Muscle layer of duodenum (tissue), 2 donors: ENCODE data around the gene CGNL1.

Experiments
- H3K27ac ChIP-seq: one replicate; pipeline ENCODE4 v1.7.0; 2013; ENCODE audit warnings: mild to moderate bottlenecking, low read length
- H3K27me3 ChIP-seq: one replicate; pipeline ENCODE4 v1.7.0; 2013; ENCODE audit warnings: low read depth, mild to moderate bottlenecking, control low read depth, low read length
- H3K36me3 ChIP-seq, 2 donors: one replicate each; pipeline ENCODE4 v1.7.0; 2013; ENCODE audit warnings: low read length in 2 of 2, control low read depth in 1 of 2, mild to moderate bottlenecking in 1 of 2; ENCODE audit not compliant: insufficient read depth in 2 of 2, control insufficient read depth in 1 of 2
- H3K4me1 ChIP-seq, 2 donors: one replicate each; pipeline ENCODE4 v1.7.0; 2013; ENCODE audit warnings: low read length in 2 of 2, mild to moderate bottlenecking in 2 of 2, control low read depth in 1 of 2, moderate library complexity in 1 of 2; ENCODE audit not compliant: insufficient read depth in 2 of 2, control insufficient read depth in 1 of 2
- H3K4me3 ChIP-seq, 2 donors: one replicate each; pipeline ENCODE4 v1.7.0; 2013; ENCODE audit warnings: low read length in 2 of 2, low read depth in 1 of 2, mild to moderate bottlenecking in 1 of 2
- H3K9me3 ChIP-seq, 2 donors: one replicate each; pipeline ENCODE4 v1.7.0; 2013; ENCODE audit warnings: low read length in 2 of 2, control low read depth in 1 of 2, mild to moderate bottlenecking in 1 of 2; ENCODE audit not compliant: control insufficient read depth in 1 of 2
- donor health status: healthy.

CGNL1 gene

DNA sequence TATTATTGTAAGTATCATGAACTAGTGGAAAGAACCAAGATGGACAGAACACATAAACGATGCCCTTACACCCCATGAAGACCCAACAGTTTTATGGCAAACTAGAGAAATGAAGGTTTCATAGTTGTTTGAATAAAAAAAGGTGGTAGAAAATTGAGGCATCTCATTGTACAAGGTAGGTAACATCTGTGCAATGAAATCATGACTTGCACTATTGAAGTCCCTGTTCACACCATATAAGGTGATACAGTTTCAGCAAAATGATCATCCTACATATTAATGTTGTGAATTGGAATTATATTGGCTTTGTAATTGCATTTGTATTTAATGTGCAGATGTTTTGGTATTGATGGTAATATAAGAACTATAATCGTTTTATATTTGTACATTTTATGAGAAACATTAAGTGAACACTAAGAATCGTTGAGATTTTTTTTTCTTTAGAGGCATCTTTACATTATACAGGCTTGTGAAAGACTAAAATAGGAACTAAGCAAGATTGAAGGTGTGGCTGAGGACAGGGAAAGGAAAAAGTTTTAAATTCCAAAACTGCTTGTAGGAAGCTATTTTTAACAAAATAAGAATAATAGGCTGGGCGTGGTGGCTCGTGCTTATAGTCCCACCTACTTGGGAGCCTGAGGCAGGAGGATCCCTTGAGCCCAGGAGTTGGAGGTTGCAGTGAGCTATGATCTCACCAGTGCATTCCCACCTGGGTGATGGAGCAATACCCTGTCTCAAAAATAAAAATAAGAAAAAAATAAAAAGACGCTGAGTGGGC, 48.5 kb downstream of the CGNL1 start:
- Histone ChIP-seq H3K36me3 (no peaks in the 10 kb centered on the region), H3K4me3 (no peak overlapping the region), H3K4me1 (peaks cover 3 to 5% of the 10 kb centered on the region in 2 donors), H3K27ac (no peak overlapping the region), H3K9me3 (no peaks in the 10 kb centered on the region), H3K27me3 (no peaks in the 10 kb centered on the region)

DNA sequence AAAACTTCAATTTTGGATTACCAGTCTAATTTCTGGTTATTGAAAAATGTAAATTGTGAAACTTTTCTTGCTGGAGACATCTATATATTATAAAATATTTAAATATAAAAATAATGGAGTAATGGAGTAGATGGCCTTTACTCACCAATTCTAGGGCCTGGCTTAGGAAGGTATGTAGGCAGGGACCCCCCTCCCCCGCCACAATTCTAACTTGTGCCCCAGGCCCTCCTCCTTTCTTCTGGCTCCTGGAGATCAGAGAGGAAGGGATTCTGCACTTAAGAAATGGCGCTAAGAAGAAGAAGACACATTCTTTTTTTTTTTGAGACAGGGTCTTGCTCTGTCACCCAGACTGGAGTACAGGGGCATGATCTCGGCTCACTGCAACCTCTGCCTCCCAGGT, 49.5 kb downstream of the CGNL1 start:
- no peak overlapping the region for H3K4me3 ChIP-seq
- H3K27ac ChIP-seq: no peak overlapping the region
- H3K36me3 ChIP-seq: no peaks in the 10 kb centered on the region
- no peaks in the 10 kb centered on the region for H3K9me3 ChIP-seq
- H3K27me3 ChIP-seq: no peaks in the 10 kb centered on the region
- H3K4me1 ChIP-seq: peaks cover 3 to 5% of the 10 kb centered on the region in 2 donors

DNA sequence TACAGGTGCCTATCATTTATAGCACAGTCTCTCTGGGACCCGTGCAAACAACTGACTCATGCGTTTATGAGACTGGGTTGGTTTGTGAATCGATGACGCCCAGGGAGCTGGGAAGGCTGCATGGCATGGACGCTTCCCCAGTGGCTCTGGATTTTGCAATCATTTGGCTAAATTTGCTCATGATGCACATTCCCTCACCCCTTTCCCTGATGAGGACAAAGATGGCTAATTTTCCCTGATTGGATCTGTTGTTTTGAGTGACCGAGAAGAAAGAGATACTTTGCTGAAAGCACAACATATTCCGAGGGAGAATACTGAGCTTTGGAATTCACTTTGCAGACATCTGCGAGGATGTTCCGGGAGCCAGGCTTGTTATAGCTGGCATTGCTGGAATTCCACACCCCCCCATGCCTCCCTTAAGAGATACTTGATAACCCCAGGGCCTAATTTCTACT, 51.1 kb downstream of the CGNL1 start:
- Histone ChIP-seq H3K9me3 (no peaks in the 10 kb centered on the region), H3K27me3 (no peaks in the 10 kb centered on the region), H3K4me3 (no peak overlapping the region), H3K36me3 (no peaks in the 10 kb centered on the region), H3K27ac (no peak overlapping the region), H3K4me1 (peaks cover 3 to 5% of the 10 kb centered on the region in 2 donors)

DNA sequence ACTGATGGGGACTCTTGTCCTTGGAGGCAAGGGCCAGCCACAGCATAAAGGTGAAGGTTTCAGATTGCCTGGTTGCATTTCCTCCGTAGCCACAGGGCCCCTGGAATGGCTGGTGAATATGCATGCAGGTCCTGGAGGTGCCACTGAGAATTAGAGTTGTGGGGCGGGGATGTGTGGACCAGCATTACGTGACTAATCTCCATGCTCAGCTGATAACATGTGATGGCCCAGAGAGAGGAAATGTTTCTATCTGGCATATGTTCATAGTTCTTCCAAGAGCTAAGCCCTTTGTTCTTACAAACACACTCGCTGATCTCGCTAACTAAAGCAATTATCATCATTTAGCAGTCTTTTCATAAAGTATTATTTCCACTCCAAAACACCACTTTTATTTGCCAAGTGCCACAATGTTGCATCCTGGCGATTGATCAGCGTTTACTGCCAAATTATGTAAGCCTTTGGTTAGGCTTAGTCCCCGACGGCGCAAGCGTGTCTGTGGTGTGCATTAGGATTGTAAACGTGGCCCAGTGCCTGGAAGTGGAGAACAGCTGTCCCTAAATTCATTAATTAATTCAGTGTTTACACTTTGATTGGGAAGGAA, 55.9 kb downstream of the CGNL1 start:
- Histone ChIP-seq H3K36me3 (no peaks in the 10 kb centered on the region), H3K27ac (no peak overlapping the region), H3K4me1 (peaks cover 2% of the 10 kb centered on the region in 2 donors), H3K9me3 (no peaks in the 10 kb centered on the region), H3K4me3 (no peak overlapping the region), H3K27me3 (no peaks in the 10 kb centered on the region)

DNA sequence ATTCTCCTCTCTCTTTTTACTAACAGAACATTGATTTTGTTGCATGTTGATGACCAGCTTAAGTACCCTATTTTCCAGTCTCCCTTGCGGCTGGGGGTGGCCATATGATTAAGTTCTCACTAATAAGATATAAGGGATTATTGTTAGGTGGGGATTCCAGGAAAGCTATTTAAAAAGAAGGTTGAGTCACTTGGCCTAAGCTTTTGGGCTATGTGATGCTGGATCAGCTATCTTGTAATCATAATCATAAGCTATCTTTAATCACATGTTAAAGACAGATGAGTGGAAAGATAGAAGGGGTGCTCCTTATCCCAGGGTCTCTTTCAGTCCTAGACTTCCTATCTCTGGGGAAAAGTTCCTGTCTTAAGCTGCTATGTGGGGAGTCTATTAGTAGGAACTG, 59.9 kb downstream of the CGNL1 start:
- no peak overlapping the region for H3K27ac ChIP-seq
- H3K4me1 ChIP-seq: no peaks in the 10 kb centered on the region
- H3K36me3 ChIP-seq: no peaks in the 10 kb centered on the region
- H3K27me3 ChIP-seq: no peaks in the 10 kb centered on the region
- H3K4me3 ChIP-seq: no peak overlapping the region
- no peaks in the 10 kb centered on the region for H3K9me3 ChIP-seq

DNA sequence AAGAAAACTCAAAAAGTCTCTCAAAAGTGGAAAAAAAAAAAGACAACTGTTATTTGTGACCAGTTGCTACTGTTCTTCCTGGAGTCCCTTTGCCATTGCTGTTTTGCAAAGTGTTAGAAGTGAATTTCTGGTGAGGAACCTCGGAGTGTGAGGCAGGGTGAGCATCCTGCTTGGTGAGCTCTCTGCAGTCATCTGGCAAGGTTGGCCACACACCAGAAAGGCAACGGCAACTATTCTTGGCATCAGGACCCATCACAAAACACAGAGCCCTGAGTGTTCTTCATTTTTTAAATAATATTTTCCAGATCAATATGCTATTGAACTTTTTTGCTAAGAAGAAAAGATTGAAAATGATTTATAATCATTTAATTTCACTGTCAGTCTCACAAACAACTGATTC, 60.7 kb downstream of the CGNL1 start:
- H3K9me3 ChIP-seq: no peaks in the 10 kb centered on the region
- no peaks in the 10 kb centered on the region for H3K27me3 ChIP-seq
- H3K4me1 ChIP-seq: no peaks in the 10 kb centered on the region
- H3K27ac ChIP-seq: no peak overlapping the region
- no peaks in the 10 kb centered on the region for H3K36me3 ChIP-seq
- no peak overlapping the region for H3K4me3 ChIP-seq

DNA sequence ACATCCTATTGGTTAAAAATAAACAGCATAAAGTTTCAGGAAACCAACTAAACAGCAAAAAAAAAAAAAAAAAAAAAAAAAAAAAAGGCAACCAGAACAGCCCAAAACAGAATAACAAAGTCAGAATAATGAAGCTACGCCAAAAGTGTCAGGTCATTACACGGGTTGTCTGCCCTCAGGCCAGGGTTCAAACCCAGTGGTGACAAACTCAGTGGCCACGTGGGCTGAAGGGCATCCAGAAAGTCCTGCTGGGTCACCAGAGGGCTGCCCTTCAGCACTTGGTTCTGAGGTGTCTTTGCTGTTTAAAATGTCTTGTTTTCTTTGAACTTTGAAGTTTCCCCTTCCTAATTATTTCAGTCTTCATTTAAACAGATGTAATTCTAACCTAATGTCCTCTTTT, 61.3 kb downstream of the CGNL1 start:
- Histone ChIP-seq H3K27ac (no peak overlapping the region), H3K27me3 (no peaks in the 10 kb centered on the region), H3K36me3 (no peaks in the 10 kb centered on the region), H3K4me1 (no peaks in the 10 kb centered on the region), H3K9me3 (no peaks in the 10 kb centered on the region), H3K4me3 (no peak overlapping the region)

DNA sequence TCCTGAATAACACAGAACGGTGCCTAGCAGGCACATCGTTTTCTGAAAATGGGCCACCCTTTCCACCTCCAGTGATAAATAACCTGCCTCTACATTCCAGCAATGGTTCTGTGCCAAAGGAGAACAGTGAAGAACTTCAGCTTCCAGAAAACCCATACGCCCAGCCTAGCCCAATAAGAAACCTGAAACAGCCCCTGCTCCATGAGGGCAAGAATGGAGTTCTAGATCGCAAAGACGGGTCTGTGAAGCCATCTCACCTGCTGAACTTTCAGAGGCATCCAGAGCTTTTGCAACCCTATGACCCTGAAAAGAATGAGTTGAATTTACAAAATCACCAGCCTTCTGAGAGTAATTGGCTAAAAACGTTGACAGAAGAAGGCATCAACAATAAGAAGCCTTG, 61.9 kb downstream of the CGNL1 start:
- Histone ChIP-seq H3K4me1 (no peaks in the 10 kb centered on the region), H3K36me3 (no peaks in the 10 kb centered on the region), H3K27ac (no peak overlapping the region), H3K4me3 (no peak overlapping the region), H3K9me3 (no peaks in the 10 kb centered on the region), H3K27me3 (no peaks in the 10 kb centered on the region)

DNA sequence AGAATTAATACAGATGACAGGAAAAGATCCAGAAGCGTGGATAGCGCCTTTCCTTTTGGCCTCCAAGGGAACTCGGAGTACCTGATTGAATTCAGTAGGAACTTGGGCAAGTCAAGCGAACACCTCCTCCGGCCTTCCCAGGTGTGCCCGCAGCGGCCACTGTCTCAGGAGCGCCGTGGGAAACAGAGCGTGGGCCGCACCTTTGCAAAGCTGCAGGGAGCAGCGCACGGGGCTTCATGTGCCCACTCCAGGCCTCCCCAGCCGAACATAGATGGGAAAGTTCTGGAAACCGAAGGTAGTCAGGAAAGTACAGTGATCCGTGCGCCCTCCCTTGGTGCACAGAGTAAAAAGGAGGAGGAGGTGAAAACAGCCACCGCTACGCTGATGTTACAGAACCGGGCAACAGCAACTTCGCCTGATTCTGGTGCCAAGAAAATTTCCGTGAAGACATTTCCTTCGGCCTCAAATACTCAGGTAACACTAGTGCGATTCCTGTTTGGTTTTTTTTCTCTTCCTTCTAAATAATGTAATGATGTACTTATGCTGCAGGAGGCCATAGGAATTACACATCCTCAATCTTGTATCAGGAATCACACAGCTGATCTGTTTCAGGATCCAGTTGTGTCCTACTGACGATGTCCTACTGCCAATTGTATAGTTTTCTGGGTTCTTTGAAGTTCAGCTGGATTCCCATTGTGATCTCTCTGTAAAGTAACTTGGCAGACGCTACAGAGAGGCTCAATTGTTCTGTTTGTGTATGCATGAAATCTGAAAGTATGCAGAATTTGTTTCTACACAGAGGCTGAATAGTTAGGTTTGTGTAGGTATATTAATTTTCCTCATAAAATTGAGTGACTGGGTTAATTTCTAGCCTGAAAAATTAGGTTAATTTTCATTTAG, 63.1 kb downstream of the CGNL1 start:
- H3K4me1 ChIP-seq: no peaks in the 10 kb centered on the region
- no peaks in the 10 kb centered on the region for H3K27me3 ChIP-seq
- no peaks in the 10 kb centered on the region for H3K9me3 ChIP-seq
- no peaks in the 10 kb centered on the region for H3K36me3 ChIP-seq
- no peak overlapping the region for H3K27ac ChIP-seq
- no peak overlapping the region for H3K4me3 ChIP-seq

DNA sequence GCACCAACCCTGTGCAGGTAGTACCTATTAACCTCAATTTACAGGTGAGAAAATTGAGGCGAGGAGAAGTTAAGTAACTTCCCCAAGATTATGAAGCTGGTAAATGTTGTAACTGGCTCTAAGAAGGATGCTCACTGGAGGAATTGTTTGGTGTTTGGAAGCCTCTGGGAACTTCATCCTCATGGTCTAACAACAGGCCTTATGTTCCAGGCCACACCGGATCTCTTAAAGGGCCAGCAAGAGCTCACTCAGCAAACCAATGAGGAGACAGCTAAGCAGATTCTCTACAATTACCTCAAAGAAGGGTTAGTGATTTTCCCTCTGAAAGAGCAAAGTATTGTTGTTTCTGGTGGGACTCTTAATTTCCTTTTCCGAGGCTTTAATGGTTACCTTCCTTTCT, 63.9 kb downstream of the CGNL1 start:
- no peaks in the 10 kb centered on the region for H3K9me3 ChIP-seq
- no peak overlapping the region for H3K4me3 ChIP-seq
- H3K4me1 ChIP-seq: no peaks in the 10 kb centered on the region
- no peaks in the 10 kb centered on the region for H3K27me3 ChIP-seq
- no peak overlapping the region for H3K27ac ChIP-seq
- H3K36me3 ChIP-seq: no peaks in the 10 kb centered on the region

DNA sequence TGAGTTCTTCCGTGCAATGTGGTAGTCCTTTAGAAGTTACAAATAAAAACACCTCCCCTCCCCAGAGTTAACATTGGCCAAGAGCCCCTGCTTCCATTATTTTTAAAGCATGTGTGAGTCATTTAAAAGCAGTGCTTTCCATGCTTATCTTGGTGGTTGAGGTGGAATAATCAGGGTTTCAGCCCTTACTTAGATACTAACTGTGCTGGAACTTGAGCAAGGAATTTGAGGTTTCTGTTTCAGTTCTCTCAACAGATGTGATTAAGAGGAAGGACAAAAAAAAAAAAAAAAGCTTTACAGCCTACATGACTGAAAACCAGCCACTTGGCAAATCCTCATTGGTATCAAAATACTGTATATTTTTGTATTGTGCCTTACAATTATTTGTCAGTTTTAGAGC, 64.5 kb downstream of the CGNL1 start:
- Histone ChIP-seq H3K27ac (no peak overlapping the region), H3K27me3 (no peaks in the 10 kb centered on the region), H3K36me3 (no peaks in the 10 kb centered on the region), H3K4me3 (no peak overlapping the region), H3K9me3 (no peaks in the 10 kb centered on the region), H3K4me1 (peaks cover 0 to 3% of the 10 kb centered on the region in 2 donors)
